Ovary (tissue), 10 donors: Measurements from ENCODE around the gene NDUFS3. TPM values are rescaled to one million over a fixed set of nuclear protein-coding genes. Genes with fewer than 3 reads are reported as not detected.
A peak's percentile ranks its signal among the peaks of the same experiment; 100 is the strongest.
"Not testable (repeated sequence)": the region's sequence is repeated elsewhere in the genome, so short reads cannot be mapped to it uniquely, and the experiment has no call there.

ENCODE experiments used
- DNase-seq, 5 donors: peaks; one replicate each; pipeline ENCODE4 v3.0.0-alpha.2; 2019 to 2020
- H3K27ac ChIP-seq, 2 donors: fragments of 200-600 bp; one replicate each; pipeline versions ENCODE4 v1.5.1 to v1.8.0; 2019 to 2022
- H3K27me3 ChIP-seq: fragments of 200-600 bp; one replicate; pipeline ENCODE4 v1.8.0; 2022
- H3K36me3 ChIP-seq: fragments of 200-600 bp; sonication (generic); one replicate; pipeline ENCODE4 v1.5.1; 2019
- H3K4me1 ChIP-seq: one replicate; pipeline ENCODE4 v1.8.1; 2013; ENCODE audit warnings: mild to moderate bottlenecking, moderate library complexity; ENCODE audit not compliant: insufficient read depth
- H3K4me3 ChIP-seq: fragments of 200-600 bp; sonication (generic); one replicate; pipeline ENCODE4 v1.5.1; 2017
- H3K9me3 ChIP-seq, 2 donors: fragments of 200-600 bp in 1 of 2; sonication (generic) in 1 of 2; one replicate each; pipeline versions ENCODE4 v1.5.1 to v1.8.1; 2013 to 2019; ENCODE audit warnings: mild to moderate bottlenecking in 1 of 2, moderate library complexity in 1 of 2
- EP300 ChIP-seq: sonication (generic); formaldehyde crosslinking; IDR thresholded peaks from one replicate; pipeline ENCODE4 v1.6.1; 2017; ENCODE audit warnings: antibody characterized with exemption
- POLR2A ChIP-seq: fragments of 450-650 bp; IDR thresholded peaks from one replicate; pipeline ENCODE4 v1.6.1; 2017; ENCODE audit warnings: antibody characterized with exemption, mild to moderate bottlenecking, moderate library complexity
- WGBS, 3 donors: extraction: QIAGEN DNeasy Blood & Tissue Kit in 1 of 3; methylation state at CpG; one replicate each; pipeline versions ENCODE4 v1.1.5 to v1.1.7; 2013 to 2017; 5-methylcytosine and 5-hydroxymethylcytosine counted together
- intact Hi-C, 4 donors: fragments of 100-400 bp; cut with DNase I; formaldehyde crosslinking; loops; one replicate each; pipeline versions ENCODE4 v1.11.0 to v1.15.1; 2022 to 2023
- long read RNA-seq, 3 donors: library from polyadenylated mRNA in 2 of 3; unstranded in 2 of 3; transcript quantifications; one replicate each; pipeline ENCODE4 v2.0.0 and lab custom pipeline, GENCODE V29; 2021 to 2026
- polyA plus RNA-seq, 2 donors: library from polyadenylated mRNA; stranded (reverse); fragments of 200-250 nt in 1 of 2; fragments of 350-450 nt in 1 of 2; fragmentation: Illumina TruSeq in 1 of 2; extraction: RNeasy Lipid Tissue Mini Kit (QIAGEN cat#74804) in 1 of 2; gene quantifications; one replicate each; pipeline ENCODE4 v1.2.3, GENCODE V29; 2013 to 2014
- total RNA-seq, 7 donors: library from RNA; depleted of rRNA in 2 of 7; stranded (reverse); fragments of >200 nt in 2 of 7; fragmentation: NEBNext Ultra II Directional in 3 of 7; extraction: Animal tissue kit (Norgen Biotek cat#: 25700) in 3 of 7; gene quantifications; one replicate each; pipeline versions ENCODE4 v1.1.0 to v1.2.4, GENCODE V29; 2016 to 2023
- TF ChIP-seq, protein P1 (sequence below), 3 donors: fragments of 450-650 bp in 2 of 3; fragments of 200-600 bp in 1 of 3; IDR thresholded peaks; one replicate each; pipeline versions ENCODE4 v1.5.1 to v1.8.0; 2016 to 2022; ENCODE audit warnings: antibody characterized with exemption in 3 of 3, mild to moderate bottlenecking in 1 of 3
- donor health status: DM: no; HTN: no; CAD: no; lungs with moderate emphysema.
- donor health status: DM: no; HTN: no; CAD: no.
- donor health status: Bipolar disorder and iron deficiency.
- donor health status: DM: yes; HTN: yes; CAD: no.
- donor health status: DM: no; HTN: no; CAD: no.
- donor health status: DM: yes; HTN: yes; CAD: no.

NDUFS3 gene
- 10 to 100 TPM; 40.8 to 73.2 (median 60.2) TPM for total RNA-seq
- 10 to 100 TPM; 61.4 to 76.9 TPM for polyA plus RNA-seq
- long read RNA-seq, donor 1, transcript NDUFS3-201 (7 exons, 958 nt): major isoform, 30 of 43 reads
- long read RNA-seq, donor 1, partial matches to known transcripts: 1 of 43 reads
- long read RNA-seq, donor 1, other reads (novel, unspliced or antisense): 12 of 43 reads
- long read RNA-seq, donor 2, transcript NDUFS3-201 (7 exons, 958 nt): major isoform, 69 of 71 reads
- long read RNA-seq, donor 2, partial matches to known transcripts: 0 of 71 reads
- long read RNA-seq, donor 2, other reads (novel, unspliced or antisense): 0 of 71 reads
- long read RNA-seq, donor 3, transcript NDUFS3-201 (7 exons, 958 nt): major isoform, 44 of 57 reads
- long read RNA-seq, donor 3, partial matches to known transcripts: 4 of 57 reads
- long read RNA-seq, donor 3, other reads (novel, unspliced or antisense): 9 of 57 reads

DNA sequence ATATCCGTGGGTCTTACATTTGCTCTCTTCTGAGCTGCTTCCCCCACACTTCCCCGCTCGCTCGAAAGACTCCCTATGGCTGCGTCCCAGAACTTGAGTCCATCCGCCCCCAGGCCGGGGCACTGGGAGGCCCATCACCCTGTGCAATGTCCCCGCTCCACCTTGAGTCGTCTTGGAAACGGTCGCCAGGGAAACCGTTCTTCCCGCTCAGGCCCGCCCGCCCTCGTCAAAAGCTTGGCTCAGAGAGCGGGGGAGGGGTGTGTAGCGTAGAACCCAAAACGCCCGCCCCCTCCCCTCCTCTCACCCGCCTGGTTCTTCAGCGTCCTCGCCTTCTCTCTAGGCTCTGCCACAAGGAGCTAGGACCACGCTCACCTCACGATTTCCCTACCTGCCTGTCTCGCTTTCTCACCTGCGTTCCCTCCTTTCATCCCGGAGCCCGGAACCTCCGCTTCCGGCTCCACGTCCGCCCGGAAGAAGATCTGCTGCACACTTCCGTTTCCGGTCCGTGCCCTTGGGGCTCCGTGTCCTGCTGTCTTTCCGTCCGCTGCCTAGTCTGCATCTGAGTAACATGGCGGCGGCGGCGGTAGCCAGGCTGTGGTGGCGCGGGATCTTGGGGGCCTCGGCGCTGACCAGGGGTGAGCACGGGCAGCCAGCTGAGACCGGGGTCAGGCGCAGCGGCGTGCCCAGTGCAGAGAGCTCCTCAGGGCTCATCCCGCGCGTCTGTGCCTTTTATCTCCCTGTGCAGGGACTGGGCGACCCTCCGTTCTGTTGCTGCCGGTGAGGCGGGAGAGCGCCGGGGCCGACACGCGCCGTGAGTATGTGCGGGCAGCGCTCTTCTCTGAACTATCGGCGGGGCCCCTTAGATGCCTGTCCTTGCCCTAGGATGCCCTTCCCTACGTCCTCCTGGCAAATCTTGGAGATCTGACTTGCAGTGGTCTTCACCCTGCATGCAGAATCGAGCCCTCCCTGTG is at the start of gene NDUFS3, which contains the start of gene KBTBD4:
Gene NDUFS3, plus strand, starts transcription at position 551 of the 971 bp plus-strand sequence. Its CDS starts 18 bp downstream, at position 569.
Gene KBTBD4, minus strand, starts transcription at position 447 of the 971 bp plus-strand sequence. Its CDS starts 19 bp downstream, at position 428.
- H3K27ac ChIP-seq: peak within 1 kb of the TSS; percentile 74 to 84
- intact Hi-C loops: no loop called here
- H3K4me1 ChIP-seq: peaks cover 6% of the 10 kb centered on the region
- TF ChIP-seq POLR2A: peak; percentile 75
- TF ChIP-seq, protein P1, sequence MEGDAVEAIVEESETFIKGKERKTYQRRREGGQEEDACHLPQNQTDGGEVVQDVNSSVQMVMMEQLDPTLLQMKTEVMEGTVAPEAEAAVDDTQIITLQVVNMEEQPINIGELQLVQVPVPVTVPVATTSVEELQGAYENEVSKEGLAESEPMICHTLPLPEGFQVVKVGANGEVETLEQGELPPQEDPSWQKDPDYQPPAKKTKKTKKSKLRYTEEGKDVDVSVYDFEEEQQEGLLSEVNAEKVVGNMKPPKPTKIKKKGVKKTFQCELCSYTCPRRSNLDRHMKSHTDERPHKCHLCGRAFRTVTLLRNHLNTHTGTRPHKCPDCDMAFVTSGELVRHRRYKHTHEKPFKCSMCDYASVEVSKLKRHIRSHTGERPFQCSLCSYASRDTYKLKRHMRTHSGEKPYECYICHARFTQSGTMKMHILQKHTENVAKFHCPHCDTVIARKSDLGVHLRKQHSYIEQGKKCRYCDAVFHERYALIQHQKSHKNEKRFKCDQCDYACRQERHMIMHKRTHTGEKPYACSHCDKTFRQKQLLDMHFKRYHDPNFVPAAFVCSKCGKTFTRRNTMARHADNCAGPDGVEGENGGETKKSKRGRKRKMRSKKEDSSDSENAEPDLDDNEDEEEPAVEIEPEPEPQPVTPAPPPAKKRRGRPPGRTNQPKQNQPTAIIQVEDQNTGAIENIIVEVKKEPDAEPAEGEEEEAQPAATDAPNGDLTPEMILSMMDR (IDR thresholded peaks at IDR 0.05): no peak
- H3K27me3 ChIP-seq: no peaks in the 10 kb centered on the region
- WGBS, 3 donors: 0 to 1% (median 0%) methylated on average over 68 to 72 of the region's 72 CpGs
- peak; percentile 81 to 91 (median 90) for DNase-seq
- H3K36me3 ChIP-seq: no peaks in the 10 kb centered on the region
- no peaks in the 10 kb centered on the region for H3K9me3 ChIP-seq
- peak within 1 kb of the TSS; percentile 86 for H3K4me3 ChIP-seq

DNA sequence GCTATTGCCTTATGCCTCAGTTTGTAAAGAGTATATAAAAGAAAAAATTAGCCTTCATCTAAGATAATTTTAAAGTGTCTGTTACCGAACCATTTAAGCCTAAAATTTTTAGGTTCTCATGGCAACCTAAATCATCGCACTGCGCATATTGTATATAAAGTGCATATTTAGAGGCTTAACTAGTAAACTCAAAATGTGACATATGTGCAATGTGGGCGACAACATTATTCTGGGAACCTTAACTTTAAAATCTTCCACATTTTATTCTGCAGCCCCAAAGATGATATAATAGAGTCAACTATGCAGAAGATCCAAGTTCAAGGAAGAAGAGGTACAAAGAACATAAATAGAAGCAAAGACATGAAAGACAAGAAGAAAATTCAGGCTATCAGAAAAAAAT is 48.9 kb upstream of the NDUFS3 start:
- H3K4me1 ChIP-seq: peaks cover 20% of the 10 kb centered on the region
- H3K36me3 ChIP-seq: no peaks in the 10 kb centered on the region
- no peak for TF ChIP-seq POLR2A
- TF ChIP-seq, protein P1 (IDR thresholded peaks at IDR 0.05): no peak
- no peak for TF ChIP-seq EP300
- H3K9me3 ChIP-seq: no peaks in the 10 kb centered on the region
- H3K27me3 ChIP-seq: no peaks in the 10 kb centered on the region
- H3K4me3 ChIP-seq: no peak overlapping the region
- WGBS, 3 donors: 91 to 95% (median 92%) methylated on average over 4 of the region's 4 CpGs
- intact Hi-C loops: no loop called here
- no peak for DNase-seq
- H3K27ac ChIP-seq: no peak overlapping the region

DNA sequence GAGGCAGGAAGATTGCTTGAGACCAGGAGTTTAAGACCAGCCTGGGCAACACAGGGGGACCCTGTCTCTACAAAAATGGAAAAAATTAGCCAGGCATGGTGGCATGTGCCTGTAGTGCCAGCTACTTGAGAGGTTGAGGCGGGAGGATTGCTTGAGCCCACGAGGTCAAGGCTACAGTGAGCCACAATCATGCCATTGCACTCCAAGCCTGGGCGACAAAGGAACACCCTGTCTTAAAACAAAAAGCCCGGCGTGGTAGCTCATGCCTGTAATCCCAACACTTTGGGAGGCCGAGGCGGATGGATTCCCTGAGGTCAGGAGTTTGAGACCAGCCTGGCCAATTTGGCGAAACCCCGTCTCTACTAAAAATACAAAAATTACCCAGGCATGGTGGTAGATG is 48.2 kb upstream of the NDUFS3 start:
- H3K27ac ChIP-seq, H3K27me3 ChIP-seq, intact Hi-C loops, H3K9me3 ChIP-seq, DNase-seq, H3K4me3 ChIP-seq, H3K36me3 ChIP-seq: not testable (repeated sequence)
- H3K4me1 ChIP-seq: peaks cover 18% of the 10 kb centered on the region
- WGBS, 3 donors: 81 to 87% (median 84%) methylated on average over 9 of the region's 9 CpGs

DNA sequence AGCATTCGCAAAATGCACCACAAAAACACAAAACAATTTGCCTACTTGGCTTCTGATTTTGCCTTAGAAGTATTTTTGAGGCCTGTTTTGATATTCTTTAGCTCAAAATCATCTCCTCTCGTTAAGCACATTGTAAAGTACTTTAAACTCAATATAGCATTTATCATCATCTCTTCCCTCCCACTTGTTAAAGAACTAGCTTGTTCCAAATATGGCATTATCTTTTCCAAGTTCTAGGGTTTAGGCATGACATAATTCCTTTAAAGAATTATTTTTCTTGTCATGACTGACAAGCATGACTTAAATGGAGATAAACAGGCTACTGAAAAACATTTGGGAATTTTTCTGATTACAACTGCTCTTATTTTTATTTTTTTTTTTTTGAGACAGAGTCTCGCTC is 47.2 kb upstream of the NDUFS3 start:
- H3K27me3 ChIP-seq: no peaks in the 10 kb centered on the region
- no peak overlapping the region for H3K27ac ChIP-seq
- H3K36me3 ChIP-seq: no peaks in the 10 kb centered on the region
- H3K9me3 ChIP-seq: no peaks in the 10 kb centered on the region
- no peak overlapping the region for H3K4me3 ChIP-seq
- no peak for DNase-seq
- intact Hi-C loops: no loop called here
- TF ChIP-seq POLR2A (no peak), EP300 (no peak)
- TF ChIP-seq, protein P1 (IDR thresholded peaks at IDR 0.05): no peak
- peaks cover 18% of the 10 kb centered on the region for H3K4me1 ChIP-seq
- WGBS, 3 donors: 43 to 52% (median 51%) methylated on average over 3 of the region's 3 CpGs
